B cell (primary cell): ENCODE measurements around the gene C1orf174.

ENCODE experiments used
- CTCF ChIP-seq: fragments of 200-600 bp; IDR thresholded peaks from one replicate; pipeline ENCODE4 v1.8.0; 2022; ENCODE audit warnings: antibody characterized with exemption, mild to moderate bottlenecking
- EZH2 ChIP-seq: IDR thresholded peaks from 2 replicates; pipeline ENCODE4 v1.6.1; 2012; ENCODE audit warnings: borderline replicate concordance, low read depth, mild to moderate bottlenecking, moderate library complexity, low read length; ENCODE audit not compliant: insufficient read depth, poor library complexity, severe bottlenecking

GRCh38 chr1:3929126-3929525, 29.1 kb upstream of the C1orf174 start:
- TF ChIP-seq CTCF (no peak), EZH2 (no peak)
